GM21825 (cell line): ENCODE data around the gene SCO2.

Experiments used
- ATAC-seq: cut with Tn5 transposase; IDR thresholded peaks from one replicate; pipeline ENCODE4 v1.9.1; 2021; ENCODE audit warnings: mild to moderate bottlenecking, moderate library complexity; ENCODE audit not compliant: unreplicated experiment

The SCO2 gene, protein sequence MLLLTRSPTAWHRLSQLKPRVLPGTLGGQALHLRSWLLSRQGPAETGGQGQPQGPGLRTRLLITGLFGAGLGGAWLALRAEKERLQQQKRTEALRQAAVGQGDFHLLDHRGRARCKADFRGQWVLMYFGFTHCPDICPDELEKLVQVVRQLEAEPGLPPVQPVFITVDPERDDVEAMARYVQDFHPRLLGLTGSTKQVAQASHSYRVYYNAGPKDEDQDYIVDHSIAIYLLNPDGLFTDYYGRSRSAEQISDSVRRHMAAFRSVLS

GRCh38 chr22:50525104-50525857 is at the start of gene SCO2:
Gene SCO2 (minus strand): TSS chr22:50525598. CDS start chr22:50524411, 1,187 bp downstream.
- peak; percentile 34 for ATAC-seq

DNA sequence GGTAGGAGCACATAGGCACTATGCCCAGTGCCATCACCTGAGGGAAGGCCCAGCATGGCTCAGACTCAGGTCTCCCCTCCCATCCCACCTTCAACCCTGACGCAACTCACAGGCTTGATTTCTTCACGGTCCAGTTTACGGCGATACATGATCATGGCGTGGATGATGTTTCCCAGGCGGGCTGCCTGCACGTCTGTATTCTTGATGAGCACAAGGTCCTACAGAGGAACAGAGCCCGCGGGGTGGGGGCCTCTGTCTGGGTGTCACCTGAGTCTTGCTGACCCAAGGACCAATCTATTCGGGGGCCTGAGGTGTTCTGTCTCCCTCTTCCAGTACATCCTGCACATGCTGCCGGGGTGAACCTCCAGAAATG is 49.0 kb upstream of the SCO2 start:
- ATAC-seq = no peak

DNA sequence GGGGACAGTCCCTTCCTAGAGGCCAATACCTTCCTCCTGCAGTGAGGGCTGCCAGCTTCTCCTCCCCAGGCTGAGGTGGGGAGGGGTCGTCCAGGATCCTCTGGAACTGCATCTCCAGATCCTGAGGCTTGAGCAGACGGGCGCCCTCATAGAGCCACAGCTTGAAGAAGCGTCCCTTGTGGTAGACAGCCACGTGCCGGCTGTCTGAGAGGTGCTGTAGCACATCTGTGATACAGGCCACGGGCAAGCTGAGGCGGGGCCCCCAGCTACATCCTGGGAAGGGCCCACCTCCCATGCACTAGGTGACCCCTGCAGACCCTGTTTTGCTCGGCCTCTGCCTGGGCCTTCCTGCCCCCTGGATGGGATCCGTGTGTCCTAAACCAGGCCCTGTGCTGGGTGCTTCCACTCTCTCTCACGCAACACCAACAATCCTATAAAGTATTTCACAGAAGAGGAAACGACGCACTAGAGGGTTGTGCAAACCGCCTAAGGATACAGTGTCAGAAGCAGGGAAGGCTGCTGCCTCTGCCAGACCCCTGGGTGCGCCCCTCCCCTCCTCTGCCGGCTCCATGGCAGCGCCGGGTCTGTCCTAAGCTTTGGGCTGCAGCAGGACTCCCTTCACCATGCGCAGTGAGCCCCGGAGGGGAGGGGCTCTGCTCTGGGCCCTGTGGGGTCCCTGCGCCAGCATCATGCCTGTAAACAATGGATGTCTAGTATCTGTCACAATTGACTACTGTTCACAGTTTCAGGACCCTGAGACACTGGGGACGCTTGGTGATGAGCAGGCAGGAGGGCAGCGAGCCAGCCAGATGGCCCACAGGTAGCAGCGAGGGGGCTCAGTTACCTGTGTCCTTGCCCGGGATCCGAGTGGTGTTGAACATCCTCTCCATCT is 48.3 kb upstream of the SCO2 start:
- ATAC-seq = no peak

- ATAC-seq = no peak
These were observed 47.6 kb upstream of the SCO2 start for GRCh38 chr22:50572965-50573364.

GRCh38 chr22:50571264-50572175 is 46.1 kb upstream of the SCO2 start:
- no peak for ATAC-seq

GRCh38 chr22:50570861-50571260 is 45.5 kb upstream of the SCO2 start:
- no peak for ATAC-seq

- no peak for ATAC-seq
These were observed 44.6 kb upstream of the SCO2 start for GRCh38 chr22:50569896-50570535.

- no peak for ATAC-seq
These were observed 43.7 kb upstream of the SCO2 start for GRCh38 chr22:50569041-50569459.

DNA sequence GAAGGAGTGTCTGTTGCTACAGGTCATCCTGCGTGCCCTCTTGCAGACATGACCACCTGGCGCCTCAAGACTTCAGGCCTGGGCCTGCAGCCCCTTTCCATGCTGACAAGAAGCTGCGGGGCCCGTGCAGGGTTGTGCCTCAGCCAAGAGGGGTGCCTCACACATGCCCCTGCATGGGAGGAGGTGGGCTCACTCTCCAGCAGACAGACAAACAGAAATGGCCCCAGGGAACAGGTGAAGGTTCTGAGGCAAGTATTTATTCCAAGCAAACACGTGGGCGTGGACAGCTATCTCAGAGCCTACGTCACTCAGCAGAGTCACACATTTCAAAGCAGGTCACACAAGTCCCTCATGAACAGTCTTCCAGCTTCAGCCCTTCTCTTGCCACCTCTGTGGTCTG is 43.2 kb upstream of the SCO2 start:
- no peak for ATAC-seq

DNA sequence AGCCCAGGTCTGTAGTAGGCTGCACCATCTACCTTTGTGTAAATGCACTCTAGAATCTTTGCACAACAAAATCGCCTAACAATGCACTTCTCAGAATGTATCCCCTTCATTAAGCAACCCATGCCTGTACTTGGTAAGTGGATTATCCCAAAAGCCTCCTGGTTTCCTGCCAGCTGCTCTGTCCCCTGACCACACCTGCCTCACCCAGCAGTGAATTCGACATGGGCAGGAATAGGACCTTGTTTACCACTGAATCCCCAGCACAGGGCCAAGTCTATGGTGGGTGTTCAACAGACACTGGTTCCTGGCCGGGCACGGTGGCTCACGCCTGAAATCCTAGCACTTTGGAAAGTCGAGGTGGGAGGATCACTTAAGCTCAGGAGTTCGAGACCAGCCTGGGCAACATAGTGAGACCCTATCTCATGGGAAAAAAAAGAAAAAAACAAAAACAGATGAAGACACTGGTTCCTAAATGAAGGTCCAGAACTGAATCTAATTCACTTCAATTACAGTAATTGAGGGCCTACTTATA is 42.4 kb upstream of the SCO2 start:
- ATAC-seq = no peak

GRCh38 chr22:50564289-50564688 is 38.9 kb upstream of the SCO2 start:
- no peak for ATAC-seq

DNA sequence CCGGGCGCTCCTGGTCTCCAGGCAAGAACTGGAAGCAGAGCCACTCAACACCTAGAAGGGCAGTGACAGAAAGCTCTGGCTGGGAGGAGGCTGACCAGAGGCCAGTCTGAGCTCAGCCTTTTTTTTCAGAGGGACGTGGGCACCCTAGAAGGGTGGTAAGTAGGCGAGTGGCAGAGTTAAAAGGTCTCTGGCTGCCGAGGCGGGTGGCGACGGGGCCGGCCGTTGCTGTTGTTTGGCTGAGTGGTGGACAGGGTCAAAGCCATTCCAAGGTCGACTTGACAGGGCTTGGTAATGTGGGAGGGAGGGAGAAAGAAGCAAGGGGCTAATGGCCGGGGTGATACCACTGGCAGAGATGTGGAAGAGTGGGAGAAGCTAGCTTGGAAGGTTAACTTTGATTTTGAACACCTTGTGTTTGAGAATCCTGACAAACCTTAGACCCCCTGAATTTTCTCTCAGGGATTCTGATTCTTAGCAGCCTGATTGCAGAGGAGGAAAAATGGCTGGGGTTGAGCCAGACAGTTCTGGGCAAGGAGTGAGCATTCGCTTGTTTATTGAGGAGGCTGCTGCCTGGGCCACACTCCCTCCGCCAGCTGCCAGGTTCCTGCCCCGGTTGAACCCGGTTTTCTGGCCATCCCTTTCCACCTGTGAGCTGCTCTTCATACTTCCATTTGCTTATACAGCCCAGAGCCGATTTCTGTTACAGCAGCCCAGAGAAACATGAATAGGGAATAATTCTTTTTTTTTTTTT is 38.2 kb upstream of the SCO2 start:
- ATAC-seq = no peak

DNA sequence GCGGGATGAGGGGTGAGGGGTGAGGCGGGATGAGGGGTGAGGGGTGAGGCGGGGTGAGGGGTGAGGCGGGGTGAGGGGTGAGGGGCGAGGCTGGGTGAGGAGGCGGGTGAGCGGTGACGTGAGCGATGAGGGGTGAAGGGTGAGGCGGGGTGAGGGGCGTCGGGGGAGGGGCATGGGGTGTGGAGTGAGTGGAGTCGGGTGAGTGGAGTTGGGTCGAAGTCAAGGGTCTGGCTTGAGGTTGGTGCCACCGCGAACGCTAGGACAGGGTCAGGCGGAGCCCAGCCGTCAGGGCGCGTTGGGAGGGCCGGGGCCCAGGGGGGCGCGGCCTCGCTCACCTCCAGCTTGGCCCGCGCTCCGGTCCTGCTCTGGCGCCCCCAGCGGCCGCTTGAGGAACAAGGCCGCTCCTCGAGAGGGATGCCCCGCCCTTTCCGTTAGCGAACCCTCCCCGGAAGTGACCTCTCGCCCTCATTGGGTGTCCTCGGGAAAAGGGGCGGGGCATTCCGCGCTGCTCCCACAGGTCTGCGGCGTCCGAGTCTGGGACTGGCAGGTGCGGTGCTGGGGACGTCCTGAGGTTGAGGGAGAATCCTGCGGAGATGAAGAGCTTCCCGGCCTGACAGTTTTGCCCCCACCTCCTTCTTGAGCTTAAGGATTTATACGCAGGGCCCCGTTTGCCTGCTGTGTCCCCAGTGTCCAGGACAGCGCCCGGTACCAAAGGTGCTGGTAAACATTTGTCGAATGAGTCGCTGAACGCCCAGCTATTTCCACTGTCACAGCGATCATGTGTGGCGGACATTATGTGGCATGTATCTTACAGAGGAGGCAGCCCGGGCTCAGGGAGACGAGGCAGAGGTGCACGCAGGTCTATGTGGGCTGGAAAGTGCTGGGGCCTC is 37.4 kb upstream of the SCO2 start, which contains the start of gene SYCE3:
Gene SYCE3, minus strand, starts transcription at position 397 of the 890 bp plus-strand sequence. CDS start 6,514 bp downstream, outside the sequence.
- peak; percentile 90 for ATAC-seq

- ATAC-seq = no peak
These were observed 36.3 kb upstream of the SCO2 start for GRCh38 chr22:50561401-50562358.

DNA sequence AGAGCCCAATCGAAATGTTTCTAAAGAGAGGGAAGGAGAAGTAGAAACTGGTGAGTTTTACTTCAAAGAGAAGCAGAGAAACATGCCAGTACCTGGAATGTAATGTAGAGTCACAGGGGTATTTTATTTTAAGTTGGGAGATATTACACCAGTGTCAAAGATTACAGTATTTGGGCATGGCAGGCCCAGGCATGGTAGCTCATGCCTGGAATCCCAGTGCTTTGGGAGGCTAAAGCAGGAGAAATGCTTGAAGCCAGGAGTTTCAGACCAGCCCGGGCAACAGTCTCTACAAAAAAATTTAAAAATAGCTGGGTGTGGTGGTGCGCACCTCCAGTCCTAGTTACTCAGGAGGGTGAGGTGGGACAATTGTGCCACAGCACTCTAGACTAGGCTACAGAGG is 34.6 kb upstream of the SCO2 start:
- no peak for ATAC-seq

- no peak for ATAC-seq
These were observed 31.3 kb upstream of the SCO2 start for GRCh38 chr22:50556703-50557102.

DNA sequence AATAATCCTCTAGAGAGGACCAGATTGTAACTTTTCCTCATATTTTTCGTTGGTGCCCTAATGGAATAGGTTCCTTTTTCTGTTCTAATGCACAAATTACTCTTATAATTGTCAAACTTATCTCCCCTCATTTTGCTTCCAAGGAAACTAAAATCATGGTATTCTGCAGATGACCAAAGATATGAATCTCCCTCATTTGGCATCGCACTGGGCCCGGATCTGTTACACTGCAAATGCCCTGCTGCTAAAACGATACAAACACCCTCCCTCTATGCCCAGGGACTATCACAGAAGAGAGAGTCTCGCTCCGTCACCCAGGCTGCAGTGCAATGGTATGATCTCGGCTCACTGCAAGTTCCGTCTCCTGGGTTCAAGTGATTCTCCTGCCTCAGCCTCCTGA is 27.9 kb upstream of the SCO2 start:
- no peak for ATAC-seq
